Kidney (tissue), 14 donors: ENCODE results near the gene TXN. TPM values are rescaled to one million over a fixed set of nuclear protein-coding genes. Genes with fewer than 3 reads are reported as not detected.

Experiments
- DNase-seq, 5 donors: peaks; one replicate each; pipeline ENCODE4 v3.0.0-alpha.2; 2013 to 2020
- FAIRE-seq: peaks from 2 replicates; lab custom pipeline; 2012; peaks lifted over from hg19 to GRCh38; lab: Jason Lieb, UNC
- H3K27ac ChIP-seq, 2 donors: one replicate each; pipeline ENCODE4 v1.7.0; 2013; ENCODE audit warnings: low read depth in 2 of 2, low read length in 2 of 2, inconsistent platforms in 1 of 2
- H3K27me3 ChIP-seq: one replicate; pipeline ENCODE4 v1.7.1; 2013; ENCODE audit warnings: low read length, inconsistent platforms; ENCODE audit not compliant: control insufficient read depth, insufficient read depth
- H3K36me3 ChIP-seq, 3 donors: one replicate each; pipeline versions ENCODE4 v1.7.0 to v1.7.1; 2013; ENCODE audit warnings: low read length in 3 of 3, control low read depth in 1 of 3, inconsistent platforms in 1 of 3; ENCODE audit not compliant: insufficient read depth in 3 of 3, control insufficient read depth in 2 of 3
- H3K4me1 ChIP-seq, 3 donors: one replicate each; pipeline versions ENCODE4 v1.7.0 to v1.7.1; 2013; ENCODE audit warnings: low read length in 3 of 3, inconsistent platforms in 1 of 3, low read depth in 1 of 3; ENCODE audit not compliant: control insufficient read depth in 2 of 3, insufficient read depth in 2 of 3
- H3K4me3 ChIP-seq, 3 donors: one replicate each; pipeline versions ENCODE4 v1.7.0 to v1.8.1; 2013; ENCODE audit warnings: low read length in 3 of 3, control low read depth in 1 of 3, inconsistent platforms in 1 of 3
- H3K9ac ChIP-seq, 3 donors: one replicate each; pipeline versions ENCODE4 v1.7.0 to v1.7.1; 2013; ENCODE audit warnings: low read length in 3 of 3, control low read depth in 1 of 3, inconsistent platforms in 1 of 3
- H3K9me3 ChIP-seq, 3 donors: one replicate each; pipeline versions ENCODE4 v1.7.0 to v1.7.1; 2013; ENCODE audit warnings: low read length in 3 of 3, control low read depth in 1 of 3, inconsistent platforms in 1 of 3; ENCODE audit not compliant: control insufficient read depth in 2 of 3, insufficient read depth in 1 of 3
- CTCF ChIP-seq: IDR thresholded peaks from 3 replicates; pipeline ENCODE4 v1.5.1; 2012; ENCODE audit warnings: mild to moderate bottlenecking, moderate library complexity, borderline replicate concordance; ENCODE audit not compliant: insufficient read depth; ENCODE audit errors: extremely low read depth
- intact Hi-C: fragments of 100-400 bp; cut with DNase I; formaldehyde crosslinking; loops from one replicate; pipeline ENCODE4 v1.11.1; 2022
- polyA plus RNA-seq: library from polyadenylated mRNA; stranded (reverse); fragments of 350-450 nt; fragmentation: Illumina TruSeq; extraction: RNeasy Lipid Tissue Mini Kit (QIAGEN cat#74804); gene quantifications from one replicate; pipeline ENCODE4 v1.2.3, GENCODE V29; 2014; ENCODE audit warnings: low read depth, low replicate concordance; ENCODE audit not compliant: insufficient read depth
- total RNA-seq: library from RNA; stranded (reverse); fragmentation: NEBNext Ultra II Directional; extraction: Animal tissue kit (Norgen Biotek cat#: 25700); gene quantifications from one replicate; pipeline ENCODE4 v1.2.1, GENCODE V29; 2021
- donor health status: control.
- donor health status: control.
- donor health status: control.
- donor health status: control.
- donor health status: control.
- donor health status: DM: yes; HTN: yes; CAD: no.
- donor health status: Normal renal cell carcinoma (clear cell type).

The TXN gene
- total and polyA plus RNA-seq, 2 donors from 2014 or later = 145 to 541 TPM

- Histone ChIP-seq H3K4me1 (peaks cover 0 to 5% (median 3%) of the 10 kb centered on the region in 3 donors), H3K36me3 (peaks cover 7 to 25% (median 9%) of the 10 kb centered on the region in 3 donors), H3K27ac (no peak overlapping the region), H3K9ac (no peak overlapping the region), H3K9me3 (no peaks in the 10 kb centered on the region), H3K4me3 (no peak overlapping the region), H3K27me3 (no peaks in the 10 kb centered on the region)
- no peak for TF ChIP-seq CTCF
- FAIRE-seq (no peak), DNase-seq (no peak)
- intact Hi-C loops = no loop called here
Observed at GRCh38 chr9:110251212-110251611, 5.1 kb downstream of the TXN start.

GRCh38 chr9:110249603-110250002, 6.7 kb downstream of the TXN start:
- H3K9me3 ChIP-seq = no peaks in the 10 kb centered on the region
- intact Hi-C loops = no loop called here
- H3K27ac ChIP-seq = no peak overlapping the region
- no peak overlapping the region for H3K4me3 ChIP-seq
- H3K4me1 ChIP-seq = peaks cover 0 to 5% (median 1%) of the 10 kb centered on the region in 3 donors
- no peak overlapping the region for H3K9ac ChIP-seq
- TF ChIP-seq CTCF = no peak
- no peaks in the 10 kb centered on the region for H3K27me3 ChIP-seq
- FAIRE-seq (no peak), DNase-seq (no peak)
- peaks cover 8 to 30% (median 12%) of the 10 kb centered on the region in 3 donors for H3K36me3 ChIP-seq

- H3K36me3 ChIP-seq = peaks cover 9 to 33% (median 15%) of the 10 kb centered on the region in 3 donors
Observed at GRCh38 chr9:110248361-110248760, 7.9 kb downstream of the TXN start.

More at GRCh38 chr9:110248361-110248760, 7.9 kb downstream of the TXN start:
- DNase-seq (no peak), FAIRE-seq (no peak)
- Histone ChIP-seq H3K27me3 (no peaks in the 10 kb centered on the region), H3K27ac (no peak overlapping the region), H3K4me1 (peaks cover 0 to 1% (median 0%) of the 10 kb centered on the region in 3 donors), H3K4me3 (no peak overlapping the region), H3K9ac (no peak overlapping the region), H3K9me3 (no peaks in the 10 kb centered on the region)
- intact Hi-C loops = no loop called here
- TF ChIP-seq CTCF = no peak
